Measurements from ENCODE around the gene PARD3B. TPM values are rescaled to one million over a fixed set of nuclear protein-coding genes. Genes with fewer than 3 reads are reported as not detected.

Gene PARD3B
- total and polyA plus RNA-seq, 10 of the 15 experiments (the other 5 are each of a cell fraction or from before 2014, with no cell fraction given) = 0.01 to 0.54 (median 0.07) TPM; not detected in 7

- H2AFZ ChIP-seq (ENCODE audit: control insufficient read depth, low read depth, low read length) = no peak overlapping the region
- DNase-seq (ENCODE audit: low read depth, low spot score) (no peak), ATAC-seq (no peak), FAIRE-seq (no peak)
- POLR2A ChIA-PET = no interaction called here
- no peaks in the 10 kb centered on the region for H3K9me3 ChIP-seq (replicated peaks; ENCODE audit: control insufficient read depth, insufficient read depth, low read length)
- RAD21 ChIA-PET (ENCODE audit: unreplicated experiment) = interaction anchor here (1.4 kb wide), 1 partner anchor 369 kb away, joined by 11 read pairs; no protein-coding TSS in a partner anchor
- intact Hi-C loops (cut with micrococcal nuclease; ENCODE audit: unreplicated experiment) = loop anchor here (1.0 to 5.0 kb wide), 4 partner anchors 367 to 584 kb away; no protein-coding TSS in a partner anchor
- BruUV-seq (replicated peaks) = no TSS peak
- H3K4me2 ChIP-seq (ENCODE audit: control insufficient read depth, insufficient read depth) = no peak overlapping the region
- no peaks in the 10 kb centered on the region for H3K79me2 ChIP-seq (ENCODE audit: control insufficient read depth, insufficient read depth, low read length)
- TF ChIP-seq HCFC1 (IDR thresholded peaks at IDR 0.05; ENCODE audit: low read length) (no peak), MYC (IDR thresholded peaks at IDR 0.05; ENCODE audit: insufficient read depth, insufficient read length, insufficient replicate concordance, low read length, severe bottlenecking) (no peak), USF2 (IDR thresholded peaks at IDR 0.05; ENCODE audit: borderline replicate concordance, low read depth, low read length) (no peak), ZBTB33 (IDR thresholded peaks at IDR 0.05) (no peak), EP300 (IDR thresholded peaks at IDR 0.05; ENCODE audit: borderline replicate concordance in 1 of 2, control insufficient read depth in 1 of 2, low read depth in 2 of 2, low read length in 2 of 2) (no peak), ZNF274 (IDR thresholded peaks at IDR 0.05; ENCODE audit: insufficient read depth, insufficient read length) (no peak), NKRF (conservative IDR thresholded peaks at IDR 0.05) (no peak)
- no peaks in the 10 kb centered on the region for H3K4me1 ChIP-seq (ENCODE audit: control insufficient read depth, insufficient read depth, low read length)
- CTCF ChIA-PET = interaction anchor here (1.0 to 1.9 kb wide), 5 partner anchors 8 to 984 kb away, joined by 3 to 9 read pairs (median 5); no protein-coding TSS in a partner anchor
- in situ Hi-C loops (cut with MboI) = loop anchor here (5.0 kb wide), 1 partner anchor 375 kb away; no protein-coding TSS in a partner anchor
- no peaks in the 10 kb centered on the region for H4K20me1 ChIP-seq (ENCODE audit: control insufficient read depth, insufficient read depth)
- H3K36me3 ChIP-seq (ENCODE audit: control insufficient read depth in 2 of 2, insufficient read depth in 2 of 2, low read length in 1 of 2) = no peaks in the 10 kb centered on the region
- no peaks in the 10 kb centered on the region for H3K27me3 ChIP-seq (replicated peaks in 1 of 2; ENCODE audit: control insufficient read depth in 2 of 2, insufficient read depth in 2 of 2, low read length in 1 of 2)
- no peak overlapping the region for H3K4me3 ChIP-seq
- no peak overlapping the region for H3K27ac ChIP-seq (ENCODE audit: control insufficient read depth, insufficient read depth)
- H3K9ac ChIP-seq (ENCODE audit: control insufficient read depth, insufficient read depth, low read length) = no peak overlapping the region
- SMC1A ChIA-PET (ENCODE audit: uncharacterized antibody, unreplicated experiment) = interaction anchor here (0.8 to 1.3 kb wide), 4 partner anchors 62 to 369 kb away, joined by 3 to 5 read pairs (median 4); no protein-coding TSS in a partner anchor
- 17% methylated on average over 2 of the region's 2 CpGs for WGBS (ENCODE audit: insufficient coverage, insufficient replicate concordance, low lambda C conversion rate, missing lambda C conversion rate)
Observed at GRCh38 chr2:204692790-204693189, 147.5 kb downstream of the PARD3B start.
